Endothelial cell of umbilical vein (primary cell): ENCODE measurements around the gene FBXW4.

Experiments
- CTCF ChIP-seq, 2 donors: IDR thresholded peaks; 1 replicate in 1 of 2; 2 replicates in 1 of 2; pipeline ENCODE4 v1.5.1; 2011; ENCODE audit warnings: low read length in 2 of 2, mild to moderate bottlenecking in 2 of 2, moderate library complexity in 2 of 2, control low read depth in 1 of 2, inconsistent platforms in 1 of 2, low read depth in 1 of 2; ENCODE audit not compliant: insufficient read depth in 1 of 2; ENCODE audit errors: extremely low read depth in 1 of 2
- EZH2 ChIP-seq: IDR thresholded peaks from 2 replicates; pipeline ENCODE4 v1.6.1; 2012; ENCODE audit warnings: borderline replicate concordance, low read depth, mild to moderate bottlenecking, moderate library complexity, low read length, inconsistent platforms; ENCODE audit not compliant: severe bottlenecking
- FOS ChIP-seq: IDR thresholded peaks from 2 replicates; pipeline ENCODE4 v1.6.1; 2011; ENCODE audit warnings: mild to moderate bottlenecking, low read length, moderate library complexity, borderline replicate concordance; ENCODE audit not compliant: insufficient read depth
- GATA2 ChIP-seq: IDR thresholded peaks from 2 replicates; pipeline ENCODE4 v1.7.0; 2011; ENCODE audit warnings: low read depth, mild to moderate bottlenecking, moderate library complexity, mixed read lengths, low read length; ENCODE audit not compliant: insufficient read length, insufficient read depth
- JUN ChIP-seq: IDR thresholded peaks from 2 replicates; pipeline ENCODE4 v1.6.1; 2011; ENCODE audit warnings: borderline replicate concordance, low read depth; ENCODE audit not compliant: insufficient read length, insufficient read depth
- MYC ChIP-seq: IDR thresholded peaks from one replicate; pipeline ENCODE4 v1.6.1; 2011; ENCODE audit warnings: mild to moderate bottlenecking, low read depth, low read length
- POLR2A ChIP-seq: IDR thresholded peaks from 2 replicates; pipeline ENCODE4 v1.6.1; 2012; ENCODE audit warnings: low read depth, mild to moderate bottlenecking, control low read depth, low read length
- POLR2AphosphoS5 ChIP-seq: IDR thresholded peaks from 2 replicates; pipeline ENCODE4 v1.6.1; 2012; ENCODE audit warnings: low read depth, mild to moderate bottlenecking, control low read depth, low read length, moderate library complexity; ENCODE audit not compliant: insufficient read depth

GRCh38 chr10:101571271-101571925 lies 123.6 kb downstream of the FBXW4 start:
- TF ChIP-seq EZH2 (no peak), POLR2AphosphoS5 (no peak), CTCF (IDR thresholded peaks at IDR 0.05; ENCODE audit: extremely low read depth in 1 of 2, insufficient read depth in 1 of 2, low read depth in 1 of 2, low read length in 2 of 2) (no peak), POLR2A (no peak), GATA2 (no peak), FOS (no peak), JUN (no peak), MYC (no peak)
